Parathyroid adenoma (tissue), 2 donors: Measurements from ENCODE around the gene SPTBN1.
A peak's percentile ranks its signal among the peaks of the same experiment; 100 is the strongest.

Source experiments
- H2AFZ ChIP-seq: fragments of 300-600 bp; sonication (generic); one replicate; pipeline ENCODE4 v1.7.0; 2017; ENCODE audit warnings: antibody characterized with exemption, mild to moderate bottlenecking
- H3K27ac ChIP-seq: fragments of 300-600 bp; sonication (generic); one replicate; pipeline ENCODE4 v1.7.0; 2017
- H3K27me3 ChIP-seq: fragments of 300-600 bp; sonication (generic); one replicate; pipeline ENCODE4 v1.7.0; 2017; ENCODE audit warnings: low read length; ENCODE audit not compliant: control insufficient read depth, insufficient read depth
- H3K36me3 ChIP-seq: fragments of 300-600 bp; sonication (generic); one replicate; pipeline ENCODE4 v1.7.0; 2017; ENCODE audit warnings: low read length; ENCODE audit not compliant: control insufficient read depth, insufficient read depth
- H3K4me1 ChIP-seq: fragments of 300-600 bp; sonication (generic); one replicate; pipeline ENCODE4 v1.7.0; 2017; ENCODE audit warnings: control low read depth
- H3K4me2 ChIP-seq: fragments of 300-600 bp; sonication (generic); one replicate; pipeline ENCODE4 v1.7.0; 2017; ENCODE audit warnings: low read length
- H3K4me3 ChIP-seq: fragments of 300-600 bp; sonication (generic); one replicate; pipeline ENCODE4 v1.7.0; 2017; ENCODE audit warnings: low read depth, low read length
- H3K79me2 ChIP-seq: fragments of 300-600 bp; sonication (generic); one replicate; pipeline ENCODE4 v1.7.0; 2017; ENCODE audit warnings: control low read depth
- H3K9ac ChIP-seq: fragments of 300-600 bp; sonication (generic); one replicate; pipeline ENCODE4 v1.7.0; 2017; ENCODE audit warnings: mild to moderate bottlenecking
- H3K9me3 ChIP-seq: fragments of 300-600 bp; sonication (generic); one replicate; pipeline ENCODE4 v1.7.0; 2017; ENCODE audit warnings: low read length; ENCODE audit not compliant: control insufficient read depth
- CTCF ChIP-seq: fragments of 300-600 bp; sonication (generic); IDR thresholded peaks from one replicate; pipeline ENCODE4 v1.7.0; 2017; ENCODE audit warnings: antibody characterized with exemption, mild to moderate bottlenecking
- donor health status: primary hyperparathyroidism.

SPTBN1 gene

GRCh38 chr2:54411801-54412354 is 44.2 kb upstream of the SPTBN1 start:
- Histone ChIP-seq H3K4me1 (no peaks in the 10 kb centered on the region), H2AFZ (no peak overlapping the region)

DNA sequence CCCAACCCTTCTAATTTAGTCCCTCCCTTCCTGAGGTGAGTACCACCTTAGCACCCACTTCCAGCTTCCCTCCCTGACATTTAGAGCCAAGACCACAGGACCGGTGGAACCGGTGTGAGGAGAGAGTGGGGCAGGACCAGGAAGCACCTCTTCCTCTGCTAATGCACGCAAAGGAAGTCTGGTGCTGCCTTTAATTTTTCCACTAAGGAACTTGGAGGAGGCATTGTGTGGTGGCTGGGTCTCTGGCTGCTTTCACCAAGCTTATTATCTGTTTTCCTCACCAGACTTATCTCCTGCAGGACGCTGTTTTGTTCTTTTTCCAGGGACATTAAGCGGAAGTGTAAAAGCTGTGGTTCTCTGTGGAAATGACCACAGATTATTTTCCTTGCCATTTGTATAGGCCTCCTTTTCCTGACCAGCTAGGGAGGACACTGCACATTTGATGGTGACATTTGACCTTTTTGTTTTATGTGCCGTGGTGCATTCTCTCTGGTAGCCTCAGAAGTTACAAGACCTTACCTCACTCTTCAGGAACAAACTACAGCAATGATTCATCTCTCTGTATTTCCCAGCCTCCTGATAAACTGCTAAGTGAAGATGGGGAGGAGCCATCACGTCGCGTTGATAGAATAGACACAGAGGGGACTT is 39.8 kb upstream of the SPTBN1 start:
- H3K9me3 ChIP-seq, result no peaks in the 10 kb centered on the region
- H3K79me2 ChIP-seq, result no peaks in the 10 kb centered on the region
- peak overlapping the region; percentile 11 for H2AFZ ChIP-seq
- no peak overlapping the region for H3K9ac ChIP-seq
- H3K36me3 ChIP-seq, result no peaks in the 10 kb centered on the region
- no peak overlapping the region for H3K4me3 ChIP-seq
- H3K4me2 ChIP-seq, result no peak overlapping the region
- H3K4me1 ChIP-seq, result no peaks in the 10 kb centered on the region
- no peak for TF ChIP-seq CTCF
- H3K27me3 ChIP-seq, result no peaks in the 10 kb centered on the region
- H3K27ac ChIP-seq, result peak overlapping the region; percentile 57

More at GRCh38 chr2:54411801-54412354, 44.2 kb upstream of the SPTBN1 start:
- H3K4me2 ChIP-seq, result peak overlapping the region; percentile 40
- TF ChIP-seq CTCF, result no peak
- no peak overlapping the region for H3K9ac ChIP-seq
- no peaks in the 10 kb centered on the region for H3K36me3 ChIP-seq
- no peaks in the 10 kb centered on the region for H3K9me3 ChIP-seq
- no peak overlapping the region for H3K4me3 ChIP-seq
- no peak overlapping the region for H3K27ac ChIP-seq
- no peaks in the 10 kb centered on the region for H3K79me2 ChIP-seq
- H3K27me3 ChIP-seq, result no peaks in the 10 kb centered on the region

- no peaks in the 10 kb centered on the region for H3K4me1 ChIP-seq
Observed at GRCh38 chr2:54416938-54417337, 39.2 kb upstream of the SPTBN1 start.

DNA sequence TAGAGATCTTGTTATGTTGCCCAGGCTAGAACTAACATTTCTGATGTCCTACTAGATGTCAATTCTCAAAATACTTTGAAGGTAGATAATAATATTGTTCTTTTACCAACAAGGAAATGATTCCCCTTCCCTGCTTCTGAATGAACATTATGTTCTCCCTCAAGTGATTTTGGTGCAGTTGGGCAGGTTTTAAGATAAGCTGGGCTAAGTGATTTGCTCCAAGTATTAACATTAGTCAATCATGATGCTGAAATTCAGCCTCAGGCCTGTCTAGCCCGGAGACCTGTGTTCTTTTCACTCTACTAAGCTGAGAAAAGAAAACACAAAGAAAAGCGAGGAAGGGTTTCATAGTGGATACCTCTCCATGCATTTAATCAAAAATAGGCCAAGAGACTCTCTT is 38.5 kb upstream of the SPTBN1 start:
- H3K4me2 ChIP-seq, result no peak overlapping the region
- H3K36me3 ChIP-seq, result no peaks in the 10 kb centered on the region
- H3K27ac ChIP-seq, result no peak overlapping the region
- no peak overlapping the region for H3K4me3 ChIP-seq
- H3K27me3 ChIP-seq, result no peaks in the 10 kb centered on the region
- no peaks in the 10 kb centered on the region for H3K79me2 ChIP-seq
- no peak for TF ChIP-seq CTCF
- no peaks in the 10 kb centered on the region for H3K4me1 ChIP-seq
- no peaks in the 10 kb centered on the region for H3K9me3 ChIP-seq
- no peak overlapping the region for H2AFZ ChIP-seq
- H3K9ac ChIP-seq, result no peak overlapping the region

More at GRCh38 chr2:54416938-54417337, 39.2 kb upstream of the SPTBN1 start:
- peak overlapping the region; percentile 11 for H2AFZ ChIP-seq
- H3K36me3 ChIP-seq, result no peaks in the 10 kb centered on the region
- H3K79me2 ChIP-seq, result no peaks in the 10 kb centered on the region
- peak overlapping the region; percentile 57 for H3K27ac ChIP-seq
- no peak overlapping the region for H3K4me2 ChIP-seq
- H3K27me3 ChIP-seq, result no peaks in the 10 kb centered on the region
- no peak overlapping the region for H3K9ac ChIP-seq
- no peak for TF ChIP-seq CTCF
- no peak overlapping the region for H3K4me3 ChIP-seq
- no peaks in the 10 kb centered on the region for H3K9me3 ChIP-seq

- no peak for TF ChIP-seq CTCF
- Histone ChIP-seq H3K79me2 (no peaks in the 10 kb centered on the region), H3K4me3 (no peak overlapping the region), H3K36me3 (no peaks in the 10 kb centered on the region), H3K27ac (peak overlapping the region; percentile 22), H3K9ac (no peak overlapping the region), H3K27me3 (no peaks in the 10 kb centered on the region), H3K4me1 (no peaks in the 10 kb centered on the region), H2AFZ (no peak overlapping the region), H3K4me2 (no peak overlapping the region), H3K9me3 (no peaks in the 10 kb centered on the region)
Observed at GRCh38 chr2:54419388-54419787, 36.7 kb upstream of the SPTBN1 start.
